Stomach (tissue), 4 donors: ENCODE results near the gene GABRG3.

Source experiments
- POLR2A ChIP-seq, 4 donors: fragments of 450-650 bp; IDR thresholded peaks; one replicate each; pipeline ENCODE4 v1.6.1; 2016; ENCODE audit warnings: antibody characterized with exemption in 4 of 4, control low read depth in 2 of 4, mild to moderate bottlenecking in 1 of 4, moderate library complexity in 1 of 4
- TF ChIP-seq, protein P1 (sequence below), 7 experiments: fragments of 450-650 bp in 4 of 7; fragments of 200-600 bp in 3 of 7; sonication (generic) in 3 of 7; IDR thresholded peaks; one replicate each; pipeline ENCODE4 v1.5.1; 2016 to 2019; ENCODE audit warnings: antibody characterized with exemption in 7 of 7, control low read depth in 2 of 7, mild to moderate bottlenecking in 1 of 7

DNA sequence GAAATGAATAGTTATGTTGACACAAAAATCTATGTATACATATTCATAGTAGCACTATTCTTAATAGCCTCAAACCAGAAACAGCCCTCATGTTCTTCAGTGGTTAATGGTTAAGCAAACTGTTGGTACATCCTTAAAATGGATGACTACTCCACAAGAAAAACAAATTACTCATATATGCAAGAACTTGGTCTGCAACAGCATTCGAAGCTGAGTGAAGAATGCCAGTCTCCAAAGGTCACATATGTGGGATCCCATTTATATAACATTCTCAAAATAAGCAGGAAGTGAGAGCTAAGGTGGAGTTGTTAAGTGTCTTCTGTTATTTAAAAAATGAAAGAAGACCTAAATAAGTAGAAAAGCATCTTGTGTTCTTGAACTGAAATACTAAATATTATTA lies 365.7 kb downstream of the GABRG3 start:
- no peak for TF ChIP-seq POLR2A (IDR thresholded peaks at IDR 0.05)
- TF ChIP-seq, protein P1, sequence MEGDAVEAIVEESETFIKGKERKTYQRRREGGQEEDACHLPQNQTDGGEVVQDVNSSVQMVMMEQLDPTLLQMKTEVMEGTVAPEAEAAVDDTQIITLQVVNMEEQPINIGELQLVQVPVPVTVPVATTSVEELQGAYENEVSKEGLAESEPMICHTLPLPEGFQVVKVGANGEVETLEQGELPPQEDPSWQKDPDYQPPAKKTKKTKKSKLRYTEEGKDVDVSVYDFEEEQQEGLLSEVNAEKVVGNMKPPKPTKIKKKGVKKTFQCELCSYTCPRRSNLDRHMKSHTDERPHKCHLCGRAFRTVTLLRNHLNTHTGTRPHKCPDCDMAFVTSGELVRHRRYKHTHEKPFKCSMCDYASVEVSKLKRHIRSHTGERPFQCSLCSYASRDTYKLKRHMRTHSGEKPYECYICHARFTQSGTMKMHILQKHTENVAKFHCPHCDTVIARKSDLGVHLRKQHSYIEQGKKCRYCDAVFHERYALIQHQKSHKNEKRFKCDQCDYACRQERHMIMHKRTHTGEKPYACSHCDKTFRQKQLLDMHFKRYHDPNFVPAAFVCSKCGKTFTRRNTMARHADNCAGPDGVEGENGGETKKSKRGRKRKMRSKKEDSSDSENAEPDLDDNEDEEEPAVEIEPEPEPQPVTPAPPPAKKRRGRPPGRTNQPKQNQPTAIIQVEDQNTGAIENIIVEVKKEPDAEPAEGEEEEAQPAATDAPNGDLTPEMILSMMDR (IDR thresholded peaks at IDR 0.05), result no peak
